ENCODE measurements around the gene MPZL3.

MPZL3 gene

GRCh38 chr11:118219732-118220131 lies 32.4 kb downstream of the MPZL3 start:
- Histone ChIP-seq H3K4me3 (no peak overlapping the region), H3K27ac (no peak overlapping the region)
- no peak for DNase-seq (ENCODE audit: low spot score)
- TF ChIP-seq, protein P1, sequence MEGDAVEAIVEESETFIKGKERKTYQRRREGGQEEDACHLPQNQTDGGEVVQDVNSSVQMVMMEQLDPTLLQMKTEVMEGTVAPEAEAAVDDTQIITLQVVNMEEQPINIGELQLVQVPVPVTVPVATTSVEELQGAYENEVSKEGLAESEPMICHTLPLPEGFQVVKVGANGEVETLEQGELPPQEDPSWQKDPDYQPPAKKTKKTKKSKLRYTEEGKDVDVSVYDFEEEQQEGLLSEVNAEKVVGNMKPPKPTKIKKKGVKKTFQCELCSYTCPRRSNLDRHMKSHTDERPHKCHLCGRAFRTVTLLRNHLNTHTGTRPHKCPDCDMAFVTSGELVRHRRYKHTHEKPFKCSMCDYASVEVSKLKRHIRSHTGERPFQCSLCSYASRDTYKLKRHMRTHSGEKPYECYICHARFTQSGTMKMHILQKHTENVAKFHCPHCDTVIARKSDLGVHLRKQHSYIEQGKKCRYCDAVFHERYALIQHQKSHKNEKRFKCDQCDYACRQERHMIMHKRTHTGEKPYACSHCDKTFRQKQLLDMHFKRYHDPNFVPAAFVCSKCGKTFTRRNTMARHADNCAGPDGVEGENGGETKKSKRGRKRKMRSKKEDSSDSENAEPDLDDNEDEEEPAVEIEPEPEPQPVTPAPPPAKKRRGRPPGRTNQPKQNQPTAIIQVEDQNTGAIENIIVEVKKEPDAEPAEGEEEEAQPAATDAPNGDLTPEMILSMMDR (IDR thresholded peaks at IDR 0.05), result no peak

DNA sequence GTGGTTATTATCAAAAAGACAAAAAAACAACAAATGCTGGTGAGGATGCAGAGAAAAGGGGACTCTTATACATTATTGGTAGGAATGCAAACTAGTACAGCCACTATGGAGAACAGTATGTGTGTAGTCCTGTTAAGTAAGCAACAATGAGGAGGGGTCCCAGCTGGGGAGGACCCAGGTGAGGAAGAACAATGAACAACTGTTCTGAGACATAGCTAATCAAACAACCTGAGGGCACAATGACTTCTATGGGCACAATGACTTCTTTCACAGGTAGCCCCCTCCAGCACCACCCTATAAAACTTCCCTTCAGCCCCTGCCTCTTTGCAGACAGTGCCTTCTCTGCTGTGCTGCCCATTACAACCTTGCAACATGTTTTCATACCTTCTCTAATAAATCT lies 32.9 kb downstream of the MPZL3 start:
- TF ChIP-seq, protein P1 (IDR thresholded peaks at IDR 0.05), result no peak
- Histone ChIP-seq H3K27ac (no peak overlapping the region), H3K4me3 (no peak overlapping the region)
- DNase-seq (ENCODE audit: low spot score), result no peak

DNA sequence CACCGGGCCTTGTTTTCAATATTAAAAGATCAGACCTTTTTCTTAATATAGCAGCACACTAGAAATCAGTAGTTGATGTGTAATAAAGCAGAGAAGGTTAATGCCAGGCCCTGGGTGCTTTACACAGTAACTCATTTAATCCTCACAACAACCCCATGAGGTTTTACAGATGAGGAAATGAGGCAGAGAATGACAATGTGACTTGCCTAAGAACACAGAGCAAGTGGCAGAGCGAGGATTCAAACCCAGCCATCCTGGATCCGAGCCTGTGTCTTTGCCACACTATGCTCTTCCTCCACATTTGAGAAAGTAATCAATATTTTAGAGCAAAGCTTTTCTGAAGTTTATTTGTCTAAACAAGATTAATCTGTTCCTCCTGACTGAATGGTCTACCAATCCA lies 34.6 kb downstream of the MPZL3 start:
- no peak for DNase-seq (ENCODE audit: low spot score)
- H3K27ac ChIP-seq, result no peak overlapping the region
- TF ChIP-seq, protein P1 (IDR thresholded peaks at IDR 0.05), result no peak
- H3K4me3 ChIP-seq, result no peak overlapping the region

GRCh38 chr11:118216621-118217481 lies 35.3 kb downstream of the MPZL3 start:
- no peak for DNase-seq (ENCODE audit: low spot score)
- TF ChIP-seq, protein P1 (IDR thresholded peaks at IDR 0.05), result no peak
- no peak overlapping the region for H3K27ac ChIP-seq
- no peak overlapping the region for H3K4me3 ChIP-seq

DNA sequence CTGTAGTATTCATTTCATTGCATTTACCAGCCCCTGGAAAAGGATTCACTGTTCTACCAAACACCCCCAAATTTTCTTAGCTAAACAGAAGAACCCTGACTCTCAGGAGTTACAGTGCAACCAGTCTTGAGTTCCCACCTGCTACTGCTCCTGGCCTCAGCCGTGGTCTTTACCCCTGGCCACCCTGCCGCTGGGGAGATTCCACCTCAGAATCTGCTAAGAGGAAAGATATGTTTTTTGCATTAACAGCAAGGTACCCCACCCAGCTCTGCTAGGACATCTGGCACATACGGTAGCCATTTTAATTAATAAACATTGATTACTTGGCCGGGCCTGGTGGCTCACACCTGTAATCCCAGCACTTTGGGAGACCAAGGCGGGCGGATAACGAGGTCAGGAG lies 36.4 kb downstream of the MPZL3 start:
- no peak overlapping the region for H3K27ac ChIP-seq
- TF ChIP-seq, protein P1 (IDR thresholded peaks at IDR 0.05), result no peak

GRCh38 chr11:118215262-118215661 lies 36.9 kb downstream of the MPZL3 start:
- no peak overlapping the region for H3K27ac ChIP-seq
- DNase-seq (ENCODE audit: low spot score), result no peak
- H3K4me3 ChIP-seq, result no peak overlapping the region
- TF ChIP-seq, protein P1 (IDR thresholded peaks at IDR 0.05), result no peak

More for the DNA sequence above, 36.4 kb downstream of the MPZL3 start:
- DNase-seq (ENCODE audit: low spot score), result no peak
- no peak overlapping the region for H3K4me3 ChIP-seq
